ENCODE data around the gene RAB3IP. TPM values are rescaled to one million over a fixed set of nuclear protein-coding genes. Genes with fewer than 3 reads are reported as not detected.

RAB3IP gene, protein sequence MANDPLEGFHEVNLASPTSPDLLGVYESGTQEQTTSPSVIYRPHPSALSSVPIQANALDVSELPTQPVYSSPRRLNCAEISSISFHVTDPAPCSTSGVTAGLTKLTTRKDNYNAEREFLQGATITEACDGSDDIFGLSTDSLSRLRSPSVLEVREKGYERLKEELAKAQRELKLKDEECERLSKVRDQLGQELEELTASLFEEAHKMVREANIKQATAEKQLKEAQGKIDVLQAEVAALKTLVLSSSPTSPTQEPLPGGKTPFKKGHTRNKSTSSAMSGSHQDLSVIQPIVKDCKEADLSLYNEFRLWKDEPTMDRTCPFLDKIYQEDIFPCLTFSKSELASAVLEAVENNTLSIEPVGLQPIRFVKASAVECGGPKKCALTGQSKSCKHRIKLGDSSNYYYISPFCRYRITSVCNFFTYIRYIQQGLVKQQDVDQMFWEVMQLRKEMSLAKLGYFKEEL
- total RNA-seq = 10 to 100 TPM; 34.2 to 37.3 TPM

DNA sequence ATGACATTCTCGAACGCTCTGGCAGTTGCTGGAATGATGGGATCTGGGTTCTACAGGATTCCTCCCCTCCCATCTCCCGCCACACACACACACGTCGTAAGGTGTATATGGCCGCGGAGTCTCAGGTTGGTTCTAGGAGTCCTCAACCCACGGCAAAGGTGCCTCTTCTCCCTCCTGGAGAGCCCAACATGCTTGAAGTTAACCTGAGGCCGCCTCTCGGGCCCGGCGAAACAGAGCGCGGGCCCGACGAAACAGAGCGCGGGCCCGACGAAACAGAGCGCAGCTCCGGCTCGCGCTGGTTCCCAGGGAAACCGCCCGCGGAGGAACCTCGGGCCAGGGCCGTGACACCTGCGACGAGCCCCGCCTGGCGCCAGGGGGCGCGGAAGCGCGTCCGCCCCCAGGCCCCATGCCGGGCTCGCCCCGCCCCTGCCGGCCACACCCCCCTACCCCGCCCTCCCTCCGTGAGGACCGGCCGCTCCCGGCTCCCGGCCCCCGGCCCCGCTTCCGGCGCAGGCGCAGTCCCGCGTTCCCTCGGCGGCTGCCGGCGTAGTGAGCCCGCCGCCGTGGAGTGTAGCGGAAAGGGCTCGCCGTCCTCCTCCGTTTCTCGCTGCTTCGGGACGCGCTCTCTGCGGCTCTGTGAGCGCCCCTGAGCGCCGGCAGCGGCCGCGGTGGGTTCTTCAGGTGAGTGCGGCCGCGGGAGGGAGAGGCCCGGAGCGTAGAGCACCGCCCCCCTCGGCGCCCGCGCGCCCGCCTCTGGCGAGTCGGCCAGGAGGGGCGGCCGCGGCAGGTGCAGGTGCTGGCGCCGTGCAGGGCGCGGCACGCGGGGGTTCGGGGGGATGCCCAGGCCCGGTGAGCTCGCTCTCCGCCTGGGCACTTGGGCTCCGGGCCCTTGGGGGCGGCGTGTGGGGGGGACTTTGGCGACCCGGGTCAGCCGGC lies at the start of gene RAB3IP:
TSS of gene RAB3IP (plus strand) at position 510 of the 936 bp plus-strand sequence. CDS start 16,549 bp downstream, outside the sequence.
- POLR2A ChIA-PET = no interaction called here
- CTCF ChIA-PET = no interaction called here

DNA sequence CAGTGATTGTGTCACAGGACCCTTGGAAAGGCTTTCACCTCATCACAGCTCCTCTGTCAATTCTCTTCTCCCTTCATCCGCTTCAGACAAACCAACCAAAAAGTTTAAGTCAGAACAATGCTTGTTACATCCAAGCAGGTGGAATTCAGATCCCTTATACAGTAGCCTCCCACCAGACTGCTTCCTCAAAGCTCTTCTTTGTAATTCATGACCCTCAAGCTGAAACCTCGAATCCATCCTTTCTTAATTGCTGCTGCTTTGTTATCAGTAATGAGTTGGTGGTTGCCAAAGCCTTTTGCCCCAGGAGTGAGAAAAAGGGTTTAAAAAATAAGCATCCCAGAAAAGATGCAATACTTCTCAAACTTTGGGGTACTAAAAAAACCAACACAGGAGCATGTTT lies 49.0 kb upstream of the RAB3IP start:
- POLR2A ChIA-PET = no interaction called here
- CTCF ChIA-PET = no interaction called here

DNA sequence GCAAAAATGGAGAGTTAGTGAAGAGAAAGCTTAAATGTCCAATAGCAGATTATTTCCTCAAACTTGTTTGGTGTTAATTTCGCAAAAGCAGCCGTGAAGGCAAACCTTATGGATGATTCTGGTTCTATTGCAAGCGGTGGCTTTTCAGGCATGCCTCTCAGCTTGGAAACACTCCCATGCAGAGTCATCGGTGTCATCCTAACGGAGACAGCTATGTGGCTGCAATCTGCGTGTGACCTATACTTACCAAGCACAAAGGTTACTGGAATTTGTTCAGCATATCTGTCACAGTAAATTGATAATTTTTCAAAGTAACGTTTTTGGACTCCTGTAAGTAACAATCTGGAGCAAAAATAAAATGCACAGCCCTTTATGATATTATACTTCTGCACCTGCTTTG lies 44.5 kb upstream of the RAB3IP start:
- POLR2A ChIA-PET = no interaction called here

DNA sequence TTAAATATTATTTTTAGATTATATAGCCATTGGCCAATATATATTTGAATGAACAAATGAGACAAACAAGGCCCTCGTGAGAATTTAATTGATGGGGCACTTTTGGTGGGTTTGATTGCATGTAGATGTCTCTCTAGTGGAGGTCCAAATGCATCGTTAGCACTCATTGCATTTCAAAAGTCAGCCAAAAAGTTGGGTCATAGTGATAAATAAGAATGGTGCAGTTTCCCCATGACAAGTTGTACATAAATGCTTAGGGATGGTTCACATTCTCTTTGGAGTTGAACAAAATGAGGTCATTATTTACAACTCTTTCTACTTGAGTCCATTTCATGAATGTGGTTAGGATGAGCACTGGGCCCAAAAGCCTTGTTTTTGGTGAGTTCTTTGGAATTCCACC lies 40.6 kb upstream of the RAB3IP start:
- ChIA-PET POLR2A (no interaction called here), CTCF (no interaction called here)

More for the DNA sequence above, 44.5 kb upstream of the RAB3IP start:
- CTCF ChIA-PET = interaction anchor here (0.6 kb wide), 1 partner anchor 80 kb away, joined by 3 read pairs; no protein-coding TSS in a partner anchor

DNA sequence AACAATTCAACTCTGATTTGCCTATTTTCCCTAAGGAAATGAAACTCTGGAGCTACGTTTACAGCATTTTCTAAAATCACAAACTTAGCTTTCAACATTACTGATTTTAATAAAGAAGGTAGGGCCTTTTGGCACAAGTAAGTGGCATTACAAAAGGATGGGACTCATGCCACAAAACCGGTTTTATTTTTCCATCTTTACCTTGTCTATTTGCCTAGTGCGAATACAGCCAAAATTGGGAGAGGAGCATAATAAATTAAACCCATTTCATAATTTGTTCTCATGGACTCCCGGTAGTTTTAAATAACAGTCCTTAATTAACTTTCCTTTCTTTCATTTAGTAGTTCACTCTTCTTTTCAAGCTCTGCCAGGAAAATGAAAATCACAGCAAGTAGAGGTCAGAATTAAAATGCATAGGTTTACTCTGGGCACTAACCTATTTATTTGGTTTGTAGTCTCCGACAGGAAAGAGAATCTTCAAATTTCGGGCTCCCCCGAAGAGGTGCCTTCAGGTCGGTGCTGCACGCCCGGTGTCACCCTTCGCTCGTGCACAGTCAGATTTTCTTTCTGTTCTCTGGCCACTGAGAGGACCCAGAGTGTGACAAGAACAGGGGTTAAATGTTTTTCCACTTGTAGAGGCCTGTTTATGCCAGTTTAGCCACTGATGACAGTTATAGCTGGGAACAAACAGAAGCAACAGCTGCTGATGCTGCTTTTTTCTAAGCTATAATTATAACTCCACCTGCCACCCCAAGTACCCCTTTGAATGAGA lies 39.7 kb upstream of the RAB3IP start, which contains the start of gene BEST3:
TSS of gene BEST3 (minus strand) at position 535 of the 772 bp plus-strand sequence. CDS start 1,505 bp downstream, outside the sequence.
- CTCF ChIA-PET = no interaction called here
- POLR2A ChIA-PET = no interaction called here

DNA sequence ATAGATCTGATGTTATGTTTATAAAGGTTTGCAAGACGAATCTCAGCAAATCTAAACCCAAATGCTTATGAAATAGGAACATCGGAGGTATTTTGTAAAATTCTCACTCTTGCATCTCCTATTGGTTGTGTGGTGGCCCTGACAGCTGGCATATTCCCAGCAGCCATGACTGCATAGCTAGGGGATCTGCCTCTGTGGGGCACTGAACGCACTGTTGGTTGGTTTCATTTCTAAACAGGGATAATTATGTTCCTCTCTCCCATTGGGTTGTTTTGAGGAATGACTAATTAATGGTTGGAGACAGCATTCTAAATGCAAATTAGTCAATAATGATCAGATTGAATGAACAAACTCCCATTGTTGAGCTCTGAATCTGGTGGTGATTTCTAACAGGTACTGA lies 36.8 kb upstream of the RAB3IP start:
- CTCF ChIA-PET = no interaction called here
- POLR2A ChIA-PET = no interaction called here

DNA sequence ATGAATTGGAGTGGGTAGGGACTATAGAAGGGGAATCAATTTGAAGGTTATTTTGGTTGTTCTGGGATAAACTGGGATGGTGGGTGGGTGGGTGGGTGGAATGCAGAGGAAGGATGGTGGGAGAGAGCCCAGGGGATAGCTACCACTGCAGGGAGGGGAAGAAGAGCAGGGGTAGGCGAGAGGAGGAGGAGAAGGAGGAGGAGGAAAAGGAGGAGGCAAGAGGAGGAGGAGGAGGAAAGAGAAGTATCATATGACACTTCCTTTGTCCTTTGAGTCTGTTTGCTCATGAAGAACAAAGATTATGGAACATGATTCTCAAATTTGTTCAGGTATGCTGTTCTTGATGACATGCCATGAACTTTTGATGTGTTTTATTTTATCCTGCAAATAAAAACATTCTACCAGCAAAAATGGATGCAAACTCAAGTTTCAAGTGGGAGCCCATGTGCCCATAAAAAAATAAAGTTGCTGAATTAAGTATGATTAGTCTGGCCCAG lies 35.5 kb upstream of the RAB3IP start:
- POLR2A ChIA-PET = no interaction called here
- CTCF ChIA-PET = interaction anchor here (0.5 kb wide), 1 partner anchor 175 kb away, joined by 3 read pairs; no protein-coding TSS in a partner anchor

DNA sequence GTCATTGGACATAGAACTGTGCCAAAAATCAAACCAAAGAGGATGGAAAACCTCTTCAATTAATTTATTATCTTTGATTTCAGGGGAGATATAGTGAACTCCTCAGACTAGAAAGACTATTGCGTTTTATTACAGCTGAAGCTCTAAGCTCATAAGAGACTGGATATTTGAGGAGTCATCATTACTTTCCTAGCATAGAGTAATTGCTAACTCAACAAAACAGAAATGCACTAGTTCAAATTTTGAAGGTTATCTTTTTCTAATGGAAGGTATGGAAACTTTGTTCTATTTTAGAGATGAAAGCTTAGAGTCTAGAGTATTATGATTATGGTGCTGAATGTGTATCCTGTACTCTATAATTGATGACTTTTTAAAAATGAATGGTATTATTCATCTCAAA lies 34.3 kb upstream of the RAB3IP start:
- ChIA-PET CTCF (no interaction called here), POLR2A (no interaction called here)

DNA sequence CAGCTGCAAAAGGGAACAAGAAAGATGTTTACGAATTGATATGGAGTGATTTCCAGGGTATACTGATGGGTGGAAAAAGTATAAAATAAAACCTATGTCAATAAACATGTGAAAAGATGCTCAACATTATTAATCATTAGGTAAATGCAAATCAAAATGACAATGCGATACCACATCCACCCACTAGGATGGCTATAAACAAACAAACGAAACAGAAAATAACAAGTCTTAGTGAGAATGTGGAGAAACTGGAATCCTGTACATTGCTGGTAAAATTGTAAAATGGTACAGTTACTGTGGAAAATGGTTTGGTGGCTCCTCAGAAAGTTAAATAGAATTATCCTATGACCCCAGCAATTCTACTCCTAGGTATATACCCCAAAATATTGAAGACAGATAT lies 30.0 kb upstream of the RAB3IP start:
- CTCF ChIA-PET = no interaction called here
- POLR2A ChIA-PET = no interaction called here

DNA sequence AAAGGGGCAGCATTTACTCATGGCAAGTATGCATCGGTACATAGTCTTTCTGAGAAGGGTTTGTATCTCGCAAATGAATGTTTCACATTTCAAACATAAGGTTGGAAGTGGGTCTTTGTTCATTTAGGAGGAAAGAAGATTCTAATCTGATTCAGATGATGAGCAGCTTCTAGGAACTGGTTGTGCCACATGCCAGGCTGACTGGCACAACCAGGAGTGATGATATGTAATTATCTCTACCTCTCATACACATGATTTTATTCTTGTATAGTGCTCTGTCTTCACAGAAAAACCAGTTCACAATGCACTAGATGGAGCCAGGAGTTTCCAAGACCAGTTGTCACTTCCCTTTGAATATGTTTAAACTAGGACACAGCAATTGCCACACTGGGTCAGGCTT lies 25.8 kb upstream of the RAB3IP start:
- CTCF ChIA-PET = no interaction called here
- POLR2A ChIA-PET = no interaction called here

DNA sequence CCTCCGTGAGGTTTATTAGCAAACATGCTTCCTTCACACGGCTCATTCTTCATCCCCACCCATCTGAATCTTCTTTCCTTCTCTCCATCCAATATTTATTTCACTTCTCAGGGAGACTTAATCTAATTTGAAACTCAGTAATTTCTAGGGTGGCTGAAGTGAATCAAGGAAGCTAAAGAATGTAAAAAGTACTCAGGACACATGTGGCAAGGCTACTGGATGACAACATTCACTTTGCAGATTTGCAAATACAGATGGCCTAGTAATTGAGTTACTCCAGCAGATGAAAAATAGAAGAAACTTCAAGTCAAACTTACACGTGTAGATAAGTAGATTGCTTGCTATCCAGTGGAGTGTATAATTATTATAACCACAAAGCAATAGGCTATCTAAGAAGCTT lies 24.1 kb upstream of the RAB3IP start:
- ChIA-PET CTCF (no interaction called here), POLR2A (no interaction called here)

DNA sequence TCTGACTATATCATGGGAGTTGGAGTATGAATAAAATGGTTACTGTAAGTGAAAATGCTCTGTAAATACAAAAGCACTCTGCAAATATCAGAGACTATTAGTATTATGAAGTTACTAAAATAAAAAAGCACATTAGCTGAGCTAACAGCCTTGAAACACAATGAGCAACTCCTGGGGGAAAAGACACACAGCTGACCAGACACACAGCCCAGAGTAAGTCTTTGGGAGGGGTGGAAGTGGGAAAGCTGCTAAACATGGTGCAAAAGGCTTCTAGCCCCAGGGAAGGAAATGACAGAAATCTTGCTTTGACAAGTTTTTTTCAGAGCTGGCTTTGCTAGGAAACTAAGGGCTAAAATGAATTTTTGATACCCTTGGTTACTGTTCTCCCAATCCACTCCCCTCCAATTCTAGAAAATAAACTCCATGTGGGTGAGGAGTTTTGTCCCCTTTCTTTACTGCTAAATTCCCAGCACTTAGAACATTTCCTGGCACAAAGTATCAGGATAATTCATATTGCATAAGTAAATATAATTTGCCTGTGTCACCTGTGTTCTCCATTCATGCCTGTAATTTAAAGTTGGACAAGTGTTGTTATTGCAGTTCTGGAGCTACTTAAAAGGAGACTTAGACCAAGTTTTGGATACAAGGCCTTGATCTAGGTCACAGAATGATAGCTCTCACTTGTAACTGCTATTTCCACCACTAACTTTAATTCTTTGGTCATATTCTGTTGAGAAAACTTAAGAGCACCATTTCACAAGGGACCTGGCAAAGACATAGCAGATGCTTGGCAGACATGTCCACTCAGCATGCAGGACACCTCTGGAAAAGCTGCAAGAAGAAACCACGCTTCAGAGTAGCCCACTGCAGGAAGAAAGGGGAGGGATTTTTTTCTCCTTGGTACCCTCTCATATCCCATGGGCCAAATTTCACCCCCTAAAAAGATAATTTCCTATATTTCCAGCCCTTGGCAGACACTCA lies 19.0 kb upstream of the RAB3IP start:
- ChIA-PET CTCF (interaction anchor here (0.6 kb wide), 1 partner anchor 363 kb away, joined by 3 read pairs; no protein-coding TSS in a partner anchor), POLR2A (no interaction called here)

DNA sequence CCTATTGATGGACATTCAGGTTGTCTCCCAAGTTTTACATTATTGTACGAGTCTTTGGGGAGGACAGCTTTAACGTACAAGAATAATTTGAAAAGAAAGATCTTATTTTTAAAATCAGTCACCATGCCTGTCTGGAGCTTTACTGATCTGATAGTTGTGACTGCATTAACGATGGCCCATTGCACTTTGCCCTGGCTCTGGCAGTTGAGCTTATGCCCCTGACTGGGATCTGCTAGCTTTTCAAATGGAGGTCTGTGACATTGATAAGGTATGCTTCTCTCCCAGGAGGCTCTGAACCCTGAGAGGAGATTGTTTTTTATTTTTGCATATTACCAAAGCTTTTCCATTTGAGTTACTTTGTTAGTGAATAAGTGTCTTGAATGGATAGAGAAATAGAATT lies 17.9 kb upstream of the RAB3IP start:
- ChIA-PET POLR2A (interaction anchor here (0.5 kb wide), 1 partner anchor 314 kb away, joined by 4 read pairs; no protein-coding TSS in a partner anchor), CTCF (interaction anchor here (0.6 kb wide), 1 partner anchor 364 kb away, joined by 3 read pairs; no protein-coding TSS in a partner anchor)

DNA sequence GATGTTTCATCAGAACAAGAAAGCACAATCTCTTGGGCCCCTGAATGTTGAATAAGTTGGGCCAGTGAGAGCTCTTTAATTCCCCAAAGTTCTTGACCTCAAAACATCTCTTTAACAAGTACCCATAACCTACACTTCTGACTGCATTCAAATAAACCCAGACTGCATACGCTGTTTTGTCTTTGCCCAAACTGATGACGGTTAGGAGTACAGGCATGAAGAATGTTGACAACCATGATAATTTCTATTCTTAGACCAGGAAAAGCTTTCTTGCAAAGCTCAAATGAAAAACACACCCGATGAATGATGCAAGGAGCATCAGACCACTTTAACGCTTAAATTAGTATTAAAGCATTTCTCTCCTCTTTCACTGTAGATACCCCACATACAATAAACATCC lies 11.7 kb upstream of the RAB3IP start:
- POLR2A ChIA-PET = no interaction called here
- CTCF ChIA-PET = interaction anchor here (1.1 kb wide), 1 partner anchor 13 kb away, joined by 3 read pairs; no protein-coding TSS in a partner anchor

DNA sequence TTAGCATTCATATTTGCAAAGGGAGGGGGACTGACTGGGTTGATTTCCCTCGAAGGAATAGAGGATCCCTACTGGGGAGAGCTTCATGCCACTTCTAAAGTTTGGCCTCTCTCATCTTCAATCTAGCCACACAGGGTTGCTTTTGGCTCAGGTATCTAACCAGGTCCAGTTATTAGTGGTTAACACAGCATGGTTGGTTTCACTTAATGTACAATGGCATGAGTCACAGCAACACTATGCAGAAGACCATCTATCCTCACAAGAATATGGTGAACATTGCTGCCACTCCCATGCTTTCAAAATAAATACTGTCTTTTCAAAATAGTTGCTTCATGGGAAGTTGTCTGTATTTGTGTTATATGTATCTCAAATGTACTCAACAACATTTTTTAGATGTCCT lies 6.6 kb upstream of the RAB3IP start:
- POLR2A ChIA-PET = no interaction called here
- CTCF ChIA-PET = no interaction called here

DNA sequence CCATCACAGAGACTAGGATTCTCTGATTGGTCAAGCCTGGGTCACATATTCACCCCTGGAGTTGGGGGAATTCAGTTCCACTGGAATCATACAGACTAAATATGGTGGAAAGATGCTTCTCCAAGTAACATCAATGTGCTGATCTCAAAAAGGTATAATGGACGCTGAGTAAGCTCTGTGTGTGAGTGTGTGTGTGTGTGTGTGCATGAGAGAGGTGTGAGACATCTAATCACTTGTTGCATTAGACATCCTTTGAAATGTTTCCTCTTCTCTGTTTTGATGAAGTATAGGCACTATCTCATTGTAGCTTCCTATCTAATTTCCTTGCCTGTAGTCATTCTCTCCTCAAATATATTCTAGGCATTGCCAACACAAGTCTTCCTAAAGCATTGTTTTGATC lies 5.0 kb upstream of the RAB3IP start:
- ChIA-PET CTCF (no interaction called here), POLR2A (no interaction called here)

DNA sequence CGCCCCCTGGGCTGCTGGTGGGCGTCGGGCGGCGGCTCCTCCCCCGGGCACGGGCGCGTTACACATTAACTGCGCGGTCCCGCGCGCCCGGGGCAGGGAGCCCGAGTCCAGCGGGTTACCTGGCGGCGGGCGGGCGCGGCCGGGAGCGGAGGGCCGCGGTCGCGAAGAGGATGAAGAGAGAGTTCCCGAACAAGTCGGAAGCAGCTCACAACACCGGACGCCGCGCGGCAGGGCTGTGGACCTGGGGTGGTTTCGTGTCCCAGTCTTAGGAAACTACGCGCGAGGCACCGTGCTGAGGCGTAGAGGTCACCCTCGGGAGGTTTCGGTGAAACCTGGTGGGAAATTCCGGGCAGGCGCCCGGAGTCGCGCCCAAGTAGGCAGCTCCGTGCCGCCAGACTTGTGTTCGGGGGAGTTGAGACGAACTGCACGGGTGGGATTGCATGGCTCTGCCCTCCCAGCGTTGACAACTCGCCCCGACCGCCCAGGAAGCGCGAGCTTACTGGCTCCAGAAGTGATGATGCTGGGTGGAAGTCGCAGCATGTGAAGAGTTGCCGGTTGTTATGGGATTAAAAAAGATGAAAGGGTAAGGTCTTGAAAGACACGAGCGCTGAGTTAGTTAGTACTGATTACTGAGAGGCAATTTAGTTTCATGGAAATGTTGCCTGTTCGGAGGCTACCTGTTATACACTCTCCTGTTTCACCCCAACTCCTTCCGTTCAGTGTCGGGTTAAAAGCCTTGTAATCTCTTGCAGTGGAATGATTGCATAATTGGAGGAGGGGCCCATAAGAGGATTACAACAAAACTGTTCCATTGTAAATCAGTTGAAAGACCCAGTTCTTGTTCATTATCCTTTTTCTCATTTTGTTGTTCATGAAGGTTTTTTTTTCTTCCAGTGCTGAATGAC lies 879 bp downstream of the RAB3IP start:
- ChIA-PET POLR2A (no interaction called here), CTCF (interaction anchor here (0.6 to 0.8 kb wide), 2 partner anchors 13 to 532 kb away, joined by 3 read pairs; no protein-coding TSS in a partner anchor)

Measured in activated CD8-positive, alpha-beta memory T cell treated with anti-CD3 and anti-CD28 coated beads for 36 hours (primary cell).